CD8-positive, alpha-beta memory T cell (primary cell): ENCODE results near the gene S100A2. TPM values are rescaled to one million over a fixed set of nuclear protein-coding genes. Genes with fewer than 3 reads are reported as not detected.
"Not testable (repeated sequence)": the region's sequence is repeated elsewhere in the genome, so short reads cannot be mapped to it uniquely, and the experiment has no call there.

Experiments
- CTCF ChIA-PET: fragments of 350-600 bp; sonication (Branson Sonifier 250); formaldehyde crosslinking; loops from one replicate; lab custom pipeline; 2021; ENCODE audit warnings: antibody characterized with exemption; lab: Charles Lee
- POLR2A ChIA-PET: fragments of 350-600 bp; sonication (Branson Sonifier 250); formaldehyde crosslinking; loops from one replicate; lab custom pipeline; 2021; ENCODE audit warnings: antibody characterized with exemption; lab: Charles Lee
- DNase-seq, 5 donors: peaks; one replicate each; pipeline versions ENCODE4 v3.0.0 to v3.0.0-alpha.2; 2020 to 2022; ENCODE audit warnings: mixed read lengths in 1 of 5
- H3K27ac ChIP-seq: one replicate; pipeline ENCODE4 v1.7.0; 2013; ENCODE audit warnings: low read depth, mild to moderate bottlenecking, low read length, moderate library complexity
- H3K27me3 ChIP-seq: 2 replicates; pipeline ENCODE4 v1.7.0; 2013; ENCODE audit warnings: low read length, mild to moderate bottlenecking; ENCODE audit not compliant: insufficient read depth, poor library complexity, severe bottlenecking
- H3K36me3 ChIP-seq: 2 replicates; pipeline ENCODE4 v1.7.0; 2013; ENCODE audit warnings: mild to moderate bottlenecking, low read length, moderate library complexity; ENCODE audit not compliant: insufficient read depth
- H3K4me1 ChIP-seq: 2 replicates; pipeline ENCODE4 v1.7.0; 2013; ENCODE audit warnings: mild to moderate bottlenecking, low read length, moderate library complexity; ENCODE audit not compliant: insufficient read depth
- H3K4me3 ChIP-seq: 2 replicates; pipeline ENCODE4 v1.7.0; 2013; ENCODE audit warnings: mild to moderate bottlenecking, low read length
- H3K9me3 ChIP-seq: 2 replicates; pipeline ENCODE4 v1.7.0; 2013; ENCODE audit warnings: mild to moderate bottlenecking, low read length
- H3K27ac Mint-ChIP-seq, 8 donors: one replicate each; pipeline ENCODE4 v1.8.0; 2020 to 2021; ENCODE audit warnings: mixed read lengths in 8 of 8, mild to moderate bottlenecking in 6 of 8, inconsistent platforms in 3 of 8, moderate library complexity in 3 of 8
- H3K27me3 Mint-ChIP-seq, 2 donors: one replicate each; pipeline ENCODE4 v1.8.0; 2020 to 2021; ENCODE audit warnings: mixed read lengths in 2 of 2, mild to moderate bottlenecking in 1 of 2, moderate library complexity in 1 of 2
- H3K36me3 Mint-ChIP-seq, 3 donors: one replicate each; pipeline ENCODE4 v1.8.0; 2020 to 2021; ENCODE audit warnings: mixed read lengths in 3 of 3, inconsistent platforms in 1 of 3, mild to moderate bottlenecking in 1 of 3
- H3K4me1 Mint-ChIP-seq, 3 donors: one replicate each; pipeline ENCODE4 v1.8.0; 2020 to 2021; ENCODE audit warnings: mixed read lengths in 3 of 3, inconsistent platforms in 1 of 3, mild to moderate bottlenecking in 1 of 3
- H3K4me3 Mint-ChIP-seq, 7 donors: one replicate each; pipeline ENCODE4 v1.8.0; 2020 to 2021; ENCODE audit warnings: mixed read lengths in 7 of 7, mild to moderate bottlenecking in 6 of 7, moderate library complexity in 4 of 7, inconsistent platforms in 2 of 7
- H3K9me3 Mint-ChIP-seq, 5 donors: one replicate each; pipeline ENCODE4 v1.8.0; 2020 to 2022; ENCODE audit warnings: mixed read lengths in 5 of 5, mild to moderate bottlenecking in 3 of 5, moderate library complexity in 2 of 5, inconsistent platforms in 1 of 5
- polyA plus RNA-seq: library from polyadenylated mRNA; unstranded; fragments of 300-500 nt; fragmentation: Illumina TruSeq; gene quantifications from one replicate; pipeline ENCODE4 v1.2.3, GENCODE V29; 2021
- total RNA-seq, 2 experiments: library from RNA; stranded (reverse); gene quantifications; one replicate each; pipeline ENCODE4 v1.2.3, GENCODE V29; 2021

The S100A2 gene
- total and polyA plus RNA-seq, 3 experiments from 2014 or later, result 0.72 to 1.1 (median 0.81) TPM

DNA sequence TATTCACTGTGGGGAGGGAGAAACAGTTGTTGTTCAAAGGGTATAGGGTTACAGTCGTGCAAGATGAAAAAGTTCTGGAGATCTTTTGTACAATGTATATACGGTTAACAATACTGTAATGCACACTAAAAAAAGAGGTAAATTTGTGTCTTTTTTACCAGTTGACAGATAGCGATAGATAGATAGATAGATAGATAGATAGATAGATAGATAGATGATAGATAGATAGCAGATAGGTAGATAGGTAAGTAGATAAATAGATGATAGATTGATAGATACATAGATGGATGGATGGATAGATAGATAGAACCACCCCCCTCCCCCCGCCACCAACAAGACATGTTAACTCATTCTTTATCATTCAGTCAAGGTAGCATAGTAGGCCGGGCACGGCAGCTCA lies 37.1 kb upstream of the S100A2 start:
- H3K27me3 ChIP-seq, result no peaks in the 10 kb centered on the region
- no peak overlapping the region for H3K4me3 Mint-ChIP-seq
- H3K27ac Mint-ChIP-seq, result peak overlapping the region in 1 of 8 donors; percentile 39
- H3K4me1 Mint-ChIP-seq, result peaks cover 0 to 4% (median 3%) of the 10 kb centered on the region in 3 donors
- POLR2A ChIA-PET, result no interaction called here
- no peaks in the 10 kb centered on the region for H3K9me3 Mint-ChIP-seq
- H3K4me1 ChIP-seq, result no peaks in the 10 kb centered on the region
- H3K27ac ChIP-seq, result no peak overlapping the region
- CTCF ChIA-PET, result no interaction called here
- no peaks in the 10 kb centered on the region for H3K9me3 ChIP-seq
- H3K36me3 ChIP-seq, result no peaks in the 10 kb centered on the region
- H3K4me3 ChIP-seq, result no peak overlapping the region
- no peaks in the 10 kb centered on the region for H3K36me3 Mint-ChIP-seq
- H3K27me3 Mint-ChIP-seq, result peaks cover 0 to 3% of the 10 kb centered on the region in 2 donors
- DNase-seq, result no peak

DNA sequence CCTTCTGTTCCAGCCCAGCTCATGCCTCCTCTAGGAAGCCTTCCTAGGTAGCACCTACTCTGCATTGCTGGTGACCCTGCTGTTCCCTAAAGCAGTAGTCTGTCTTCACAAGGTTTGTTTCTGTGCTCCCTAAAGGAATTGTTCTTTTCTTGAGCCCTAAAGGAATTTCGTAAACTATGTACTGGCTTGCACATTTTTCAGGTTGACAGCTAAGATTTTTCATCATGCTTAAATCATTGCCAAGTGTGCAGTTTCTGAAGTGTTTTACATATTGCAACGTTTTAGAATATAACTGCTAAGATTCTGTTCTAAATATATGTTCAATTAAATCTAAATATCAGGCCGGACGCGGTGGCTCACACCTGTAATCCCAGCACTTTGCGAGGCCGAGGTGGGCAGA lies 34.2 kb upstream of the S100A2 start:
- Histone ChIP-seq H3K27me3 (no peaks in the 10 kb centered on the region), H3K4me3 (no peak overlapping the region), H3K36me3 (no peaks in the 10 kb centered on the region), H3K4me1 (no peaks in the 10 kb centered on the region), H3K9me3 (no peaks in the 10 kb centered on the region), H3K27ac (no peak overlapping the region)
- ChIA-PET POLR2A (no interaction called here), CTCF (no interaction called here)
- Mint-ChIP-seq H3K27me3 (peaks cover 0 to 1% of the 10 kb centered on the region in 2 donors), H3K36me3 (no peaks in the 10 kb centered on the region), H3K9me3 (no peaks in the 10 kb centered on the region), H3K27ac (peak overlapping the region in 1 of 8 donors; percentile 72), H3K4me3 (no peak overlapping the region), H3K4me1 (peaks cover 0 to 4% (median 3%) of the 10 kb centered on the region in 3 donors)
- no peak for DNase-seq

DNA sequence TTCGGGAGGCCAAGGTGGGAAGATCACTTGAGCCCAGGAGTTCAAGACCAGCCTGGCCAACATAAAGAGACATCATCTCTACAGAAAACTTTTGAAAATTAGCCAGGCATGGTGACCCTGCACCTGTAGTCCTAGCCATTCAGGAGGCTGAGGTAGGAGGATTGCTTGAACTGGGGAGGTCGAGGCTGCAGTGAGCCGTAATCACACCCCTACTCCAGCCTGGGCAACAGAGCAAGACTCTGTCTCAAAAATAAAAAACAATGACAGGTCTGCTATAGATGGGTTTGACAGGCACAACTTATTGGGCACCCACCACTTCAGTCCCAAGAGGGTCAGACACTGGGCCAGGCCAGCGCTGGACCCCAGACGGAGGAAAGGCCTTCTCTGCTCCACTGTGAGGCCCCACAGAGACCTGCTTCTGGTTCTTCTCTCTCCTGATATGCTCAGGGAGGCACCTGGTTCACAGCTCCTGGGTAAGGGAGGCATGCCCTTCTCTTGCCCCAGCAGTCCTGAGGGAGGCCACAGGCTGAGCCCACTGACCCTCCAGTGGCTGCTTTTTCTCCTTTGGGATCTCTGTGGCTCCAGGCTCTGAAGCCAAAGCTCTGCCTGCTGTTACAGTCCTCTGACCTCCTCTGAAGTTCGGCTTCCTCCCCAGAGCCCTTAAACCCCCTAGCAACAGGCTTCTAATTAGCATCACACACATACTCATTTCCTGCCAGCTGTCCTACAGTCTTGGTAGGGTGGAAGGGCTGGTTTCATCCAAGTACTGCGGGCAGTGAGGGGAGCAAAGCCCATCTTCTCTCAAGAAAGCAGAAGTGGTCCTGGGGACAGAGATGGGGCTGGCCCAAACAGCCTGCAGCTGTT lies 32.9 kb upstream of the S100A2 start:
- no peaks in the 10 kb centered on the region for H3K4me1 ChIP-seq
- Mint-ChIP-seq H3K9me3 (no peaks in the 10 kb centered on the region), H3K27me3 (peaks cover 0 to 1% of the 10 kb centered on the region in 2 donors), H3K4me3 (no peak overlapping the region), H3K27ac (peak overlapping the region in 1 of 8 donors; percentile 37), H3K4me1 (peaks cover 0 to 4% (median 3%) of the 10 kb centered on the region in 3 donors), H3K36me3 (no peaks in the 10 kb centered on the region)
- H3K27ac ChIP-seq, result no peak overlapping the region
- H3K9me3 ChIP-seq, result no peaks in the 10 kb centered on the region
- DNase-seq, result no peak
- H3K36me3 ChIP-seq, result no peaks in the 10 kb centered on the region
- POLR2A ChIA-PET, result no interaction called here
- no peaks in the 10 kb centered on the region for H3K27me3 ChIP-seq
- H3K4me3 ChIP-seq, result no peak overlapping the region
- CTCF ChIA-PET, result interaction anchor here (1.1 to 1.3 kb wide), 2 partner anchors 88 to 104 kb away, joined by 3 read pairs; no protein-coding TSS in a partner anchor

DNA sequence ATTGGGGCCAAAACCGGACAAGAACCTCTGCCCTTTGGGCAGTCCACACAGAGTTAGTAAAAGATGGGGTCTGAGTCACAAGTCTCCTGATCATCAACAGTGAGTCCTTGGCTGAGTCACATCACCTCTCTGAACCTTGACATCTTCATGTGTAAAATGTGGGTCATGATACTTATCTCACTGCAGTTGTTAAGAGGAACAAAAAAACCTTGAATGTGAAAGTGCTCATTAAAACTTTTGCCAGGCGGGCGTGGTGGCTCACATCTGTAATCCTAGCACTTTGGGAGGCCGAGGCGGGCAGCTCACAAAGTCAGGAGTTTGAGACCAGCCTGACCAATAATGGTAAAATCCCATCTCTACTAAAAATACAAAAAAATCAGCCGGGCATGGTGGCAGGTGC lies 31.6 kb upstream of the S100A2 start:
- Mint-ChIP-seq H3K9me3 (no peaks in the 10 kb centered on the region), H3K4me1 (peaks cover 0 to 4% (median 3%) of the 10 kb centered on the region in 3 donors), H3K27me3 (peaks cover 0 to 1% of the 10 kb centered on the region in 2 donors), H3K4me3 (no peak overlapping the region), H3K36me3 (no peaks in the 10 kb centered on the region), H3K27ac (no peak overlapping the region)
- H3K36me3 ChIP-seq, result no peaks in the 10 kb centered on the region
- CTCF ChIA-PET, result no interaction called here
- H3K27ac ChIP-seq, result no peak overlapping the region
- POLR2A ChIA-PET, result no interaction called here
- no peaks in the 10 kb centered on the region for H3K27me3 ChIP-seq
- H3K4me3 ChIP-seq, result no peak overlapping the region
- H3K4me1 ChIP-seq, result no peaks in the 10 kb centered on the region
- DNase-seq, result no peak
- no peaks in the 10 kb centered on the region for H3K9me3 ChIP-seq

DNA sequence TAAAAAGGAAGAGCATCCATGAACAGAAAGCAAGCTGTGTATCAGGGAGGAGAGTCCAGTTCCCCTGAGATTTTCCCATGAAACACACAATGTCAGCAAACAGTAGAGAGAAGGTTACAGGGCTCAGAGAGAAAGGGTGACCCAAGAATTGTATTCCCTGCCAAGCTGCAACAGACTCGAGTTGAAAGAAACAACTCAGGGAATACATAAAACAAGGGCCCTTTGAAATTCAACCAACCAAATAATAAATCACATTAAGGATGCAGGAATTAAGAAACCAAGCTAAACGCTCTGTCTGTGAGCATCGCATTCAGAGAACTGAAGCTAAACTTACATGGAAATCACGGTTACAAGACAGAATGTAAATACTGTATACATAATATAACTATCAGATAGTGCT lies 27.1 kb upstream of the S100A2 start:
- H3K27me3 ChIP-seq, result no peaks in the 10 kb centered on the region
- H3K36me3 Mint-ChIP-seq, result no peaks in the 10 kb centered on the region
- no peaks in the 10 kb centered on the region for H3K4me1 ChIP-seq
- DNase-seq, result no peak
- H3K9me3 Mint-ChIP-seq, result no peaks in the 10 kb centered on the region
- H3K4me3 Mint-ChIP-seq, result no peak overlapping the region
- no peaks in the 10 kb centered on the region for H3K27me3 Mint-ChIP-seq
- no peak overlapping the region for H3K27ac ChIP-seq
- no peaks in the 10 kb centered on the region for H3K9me3 ChIP-seq
- ChIA-PET POLR2A (no interaction called here), CTCF (interaction anchor here (1.2 kb wide), 1 partner anchor 82 kb away, joined by 3 read pairs; no protein-coding TSS in a partner anchor)
- H3K4me1 Mint-ChIP-seq, result no peaks in the 10 kb centered on the region
- no peak overlapping the region for H3K4me3 ChIP-seq
- H3K27ac Mint-ChIP-seq, result no peak overlapping the region
- no peaks in the 10 kb centered on the region for H3K36me3 ChIP-seq

DNA sequence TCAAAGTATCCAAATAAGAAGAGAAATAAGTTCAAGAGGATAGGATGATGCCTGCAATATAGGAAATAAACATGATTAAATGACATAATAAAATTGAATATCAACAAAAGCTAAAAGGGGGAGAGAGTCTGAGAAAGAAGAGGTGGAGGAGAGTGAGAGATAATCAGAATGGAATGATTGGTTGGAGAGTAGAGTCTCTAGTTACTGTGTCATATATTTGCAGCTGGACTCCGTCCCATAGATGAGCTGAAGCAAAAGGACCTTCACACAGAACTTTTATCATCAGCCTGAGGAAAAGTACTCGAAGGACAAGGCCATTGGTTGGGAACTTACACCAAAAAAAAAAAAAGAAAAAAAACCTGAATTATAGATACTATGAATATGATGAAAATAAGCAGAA lies 22.8 kb upstream of the S100A2 start:
- H3K27me3 ChIP-seq, result peaks cover 4% of the 10 kb centered on the region
- Mint-ChIP-seq H3K4me1 (no peaks in the 10 kb centered on the region), H3K9me3 (no peaks in the 10 kb centered on the region), H3K27ac (no peak overlapping the region), H3K36me3 (no peaks in the 10 kb centered on the region), H3K4me3 (no peak overlapping the region), H3K27me3 (peaks cover 7 to 9% of the 10 kb centered on the region in 2 donors)
- no peak overlapping the region for H3K4me3 ChIP-seq
- no peaks in the 10 kb centered on the region for H3K36me3 ChIP-seq
- H3K9me3 ChIP-seq, result no peaks in the 10 kb centered on the region
- DNase-seq, result no peak
- CTCF ChIA-PET, result no interaction called here
- POLR2A ChIA-PET, result no interaction called here
- no peak overlapping the region for H3K27ac ChIP-seq
- H3K4me1 ChIP-seq, result no peaks in the 10 kb centered on the region

DNA sequence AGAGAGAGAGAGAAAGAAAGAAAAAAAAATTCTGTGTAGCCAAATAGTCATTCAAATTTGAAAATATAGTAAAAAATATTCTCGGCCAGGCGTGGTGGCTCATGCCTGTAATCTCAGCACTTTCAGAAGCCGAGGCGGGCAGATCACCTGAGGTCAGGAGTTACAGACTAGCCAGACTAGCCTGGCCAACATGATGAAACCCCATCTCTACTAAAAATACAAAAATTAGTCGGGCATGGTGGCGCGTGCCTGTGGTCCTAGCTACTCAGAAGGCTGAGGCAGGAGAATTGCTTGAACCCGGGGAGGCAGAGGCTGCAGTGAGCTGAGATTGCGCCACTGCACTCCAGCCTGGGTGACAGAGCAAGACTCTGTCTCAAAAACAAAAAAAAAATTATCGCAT lies 22.4 kb upstream of the S100A2 start:
- H3K27ac Mint-ChIP-seq, H3K27ac ChIP-seq, H3K36me3 ChIP-seq, H3K27me3 ChIP-seq, H3K4me3 Mint-ChIP-seq, H3K4me1 Mint-ChIP-seq, CTCF ChIA-PET, DNase-seq, H3K9me3 Mint-ChIP-seq, H3K4me1 ChIP-seq, H3K36me3 Mint-ChIP-seq, POLR2A ChIA-PET, H3K9me3 ChIP-seq, H3K27me3 Mint-ChIP-seq, H3K4me3 ChIP-seq: not testable (repeated sequence)

DNA sequence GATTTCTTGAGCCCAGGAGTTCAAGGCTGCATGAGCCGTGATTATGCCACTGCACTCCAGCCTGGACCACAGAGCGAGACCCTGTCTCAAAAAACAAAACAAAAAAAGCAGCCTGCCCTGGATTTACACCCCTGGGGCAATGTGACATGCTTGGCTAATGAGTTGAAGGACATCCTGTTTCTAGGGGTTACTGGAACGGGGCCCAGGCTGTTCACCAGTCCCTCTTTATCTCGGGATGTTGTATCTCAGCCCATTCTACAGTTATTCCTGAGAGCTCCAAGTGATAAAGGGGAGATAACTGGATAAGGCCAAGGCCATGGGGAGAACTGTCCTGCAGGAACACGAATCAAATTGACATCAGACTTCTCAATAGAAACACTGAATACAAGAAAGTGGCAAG lies 21.7 kb upstream of the S100A2 start:
- H3K27me3 ChIP-seq, result peaks cover 4% of the 10 kb centered on the region
- H3K36me3 ChIP-seq, result no peaks in the 10 kb centered on the region
- ChIA-PET CTCF (no interaction called here), POLR2A (no interaction called here)
- Mint-ChIP-seq H3K9me3 (no peaks in the 10 kb centered on the region), H3K36me3 (no peaks in the 10 kb centered on the region), H3K27ac (no peak overlapping the region), H3K4me1 (no peaks in the 10 kb centered on the region), H3K27me3 (peaks cover 7 to 9% of the 10 kb centered on the region in 2 donors), H3K4me3 (no peak overlapping the region)
- H3K4me3 ChIP-seq, result no peak overlapping the region
- DNase-seq, result no peak
- no peaks in the 10 kb centered on the region for H3K4me1 ChIP-seq
- no peak overlapping the region for H3K27ac ChIP-seq
- H3K9me3 ChIP-seq, result no peaks in the 10 kb centered on the region
